Neural cell (in vitro differentiated cells): ENCODE results near the gene PRKCE. TPM values are rescaled to one million over a fixed set of nuclear protein-coding genes. Genes with fewer than 3 reads are reported as not detected.

Experiments used
- H2AFZ ChIP-seq: fragments of 200-600, 300-800 bp; sonication (generic), shearing (Covaris generic); 2 replicates; pipeline ENCODE4 v1.6.0; 2014; ENCODE audit warnings: low read depth, mild to moderate bottlenecking, antibody characterized with exemption, low read length, moderate library complexity
- H3F3A ChIP-seq: fragments of 200-600 bp; shearing (Covaris generic); 2 replicates; pipeline ENCODE4 v1.6.1; 2016; ENCODE audit warnings: mild to moderate bottlenecking, moderate library complexity, mixed read lengths, antibody characterized with exemption, low read length; ENCODE audit not compliant: insufficient read depth, poor library complexity, severe bottlenecking
- H3K27ac ChIP-seq: fragments of 200-600, 300-800 bp; sonication (generic), shearing (Covaris generic); 2 replicates; pipeline ENCODE4 v1.5.1; 2014; ENCODE audit warnings: mild to moderate bottlenecking, low read length, moderate library complexity
- H3K27me3 ChIP-seq: fragments of 300-800, 200-600 bp; sonication (generic), shearing (Covaris generic); 2 replicates; pipeline ENCODE4 v1.6.0; 2014; ENCODE audit warnings: mild to moderate bottlenecking, low read depth, low read length, moderate library complexity; ENCODE audit not compliant: insufficient read depth
- H3K36me3 ChIP-seq: fragments of 300-800, 200-600 bp; sonication (generic), shearing (Covaris generic); 2 replicates; pipeline ENCODE4 v1.5.1; 2014; ENCODE audit warnings: mild to moderate bottlenecking, antibody characterized with exemption, low read length, moderate library complexity; ENCODE audit not compliant: insufficient read depth
- H3K4me2 ChIP-seq: fragments of 300-800, 200-600 bp; sonication (generic), shearing (Covaris generic); 2 replicates; pipeline ENCODE4 v1.6.0; 2014; ENCODE audit warnings: mild to moderate bottlenecking, low read length
- H3K4me3 ChIP-seq: fragments of 300-800, 200-600 bp; sonication (generic), shearing (Covaris generic); 2 replicates; pipeline ENCODE4 v1.5.1; 2014; ENCODE audit warnings: mild to moderate bottlenecking, low read length, moderate library complexity
- H3K79me2 ChIP-seq: fragments of 200-600 bp; shearing (Covaris generic); replicated peaks from 2 replicates; pipeline ENCODE4 v1.6.0; 2014; ENCODE audit warnings: mild to moderate bottlenecking, low read length, moderate library complexity; ENCODE audit not compliant: insufficient read depth
- H3K9ac ChIP-seq: fragments of 300-800, 200-600 bp; sonication (generic), shearing (Covaris generic); 2 replicates; pipeline ENCODE4 v1.6.1; 2016; ENCODE audit warnings: mild to moderate bottlenecking, low read length, mixed read lengths
- H3K9me2 ChIP-seq: fragments of 200-600 bp; shearing (Covaris generic); 2 replicates; pipeline ENCODE4 v1.6.1; 2016; ENCODE audit warnings: mild to moderate bottlenecking, low read length, mixed read lengths; ENCODE audit not compliant: insufficient read depth
- H3K9me3 ChIP-seq: fragments of 200-600, 300-800 bp; sonication (generic), shearing (Covaris generic); 2 replicates; pipeline ENCODE4 v1.6.1; 2016; ENCODE audit warnings: mild to moderate bottlenecking, mixed run types, low read length, moderate library complexity, mixed read lengths
- H4K20me1 ChIP-seq: fragments of 200-600 bp; shearing (Covaris generic); 2 replicates; pipeline ENCODE4 v1.6.1; 2016; ENCODE audit warnings: mild to moderate bottlenecking, mixed run types; ENCODE audit not compliant: insufficient read depth
- CTCF ChIP-seq: fragments of 450-650 bp; IDR thresholded peaks from 2 replicates; pipeline ENCODE4 v1.5.1; 2014; ENCODE audit warnings: antibody characterized with exemption, mild to moderate bottlenecking, moderate library complexity; ENCODE audit not compliant: poor library complexity, severe bottlenecking
- EP300 ChIP-seq: fragments of 450-650 bp; conservative IDR thresholded peaks from 2 replicates; pipeline ENCODE4 v1.6.1; 2014; ENCODE audit warnings: antibody characterized with exemption, mild to moderate bottlenecking, moderate library complexity; ENCODE audit not compliant: poor library complexity, severe bottlenecking
- EZH2 ChIP-seq: fragments of 200-600, 300-800 bp; shearing (Covaris generic), sonication (generic); IDR thresholded peaks from 2 replicates; pipeline ENCODE4 v1.6.1; 2014; ENCODE audit warnings: antibody characterized with exemption, low read length, borderline replicate concordance, mild to moderate bottlenecking; ENCODE audit not compliant: insufficient read depth, poor library complexity, severe bottlenecking
- MXI1 ChIP-seq: fragments of 450-650 bp; conservative IDR thresholded peaks from 2 replicates; pipeline ENCODE4 v1.6.1; 2014; ENCODE audit warnings: antibody characterized with exemption, mild to moderate bottlenecking; ENCODE audit not compliant: poor library complexity, severe bottlenecking
- POLR2AphosphoS5 ChIP-seq: IDR thresholded peaks from 2 replicates; pipeline ENCODE4 v1.6.1; 2012
- RAD21 ChIP-seq: fragments of 450-650 bp; conservative IDR thresholded peaks from 2 replicates; pipeline ENCODE4 v1.6.1; 2014; ENCODE audit warnings: antibody characterized with exemption, mild to moderate bottlenecking, moderate library complexity
- SMC3 ChIP-seq: fragments of 450-650 bp; conservative IDR thresholded peaks from 2 replicates; pipeline ENCODE4 v1.6.1; 2014; ENCODE audit warnings: antibody characterized with exemption, mild to moderate bottlenecking, moderate library complexity; ENCODE audit not compliant: poor library complexity
- TAF1 ChIP-seq: IDR thresholded peaks from 2 replicates; pipeline ENCODE4 v1.6.1; 2012; ENCODE audit warnings: low read depth
- polyA plus RNA-seq: library from polyadenylated mRNA; depleted of rRNA; stranded (reverse); fragments of >200 nt; gene quantifications from 2 replicates; pipeline ENCODE4 v1.2.3, GENCODE V29; 2014
- TF ChIP-seq, protein P1 (sequence below): IDR thresholded peaks from 2 replicates; pipeline ENCODE4 v1.6.1; 2012; ENCODE audit warnings: borderline replicate concordance

PRKCE gene
- polyA plus RNA-seq, 1 donor from 2014 or later, result 5.4 TPM

DNA sequence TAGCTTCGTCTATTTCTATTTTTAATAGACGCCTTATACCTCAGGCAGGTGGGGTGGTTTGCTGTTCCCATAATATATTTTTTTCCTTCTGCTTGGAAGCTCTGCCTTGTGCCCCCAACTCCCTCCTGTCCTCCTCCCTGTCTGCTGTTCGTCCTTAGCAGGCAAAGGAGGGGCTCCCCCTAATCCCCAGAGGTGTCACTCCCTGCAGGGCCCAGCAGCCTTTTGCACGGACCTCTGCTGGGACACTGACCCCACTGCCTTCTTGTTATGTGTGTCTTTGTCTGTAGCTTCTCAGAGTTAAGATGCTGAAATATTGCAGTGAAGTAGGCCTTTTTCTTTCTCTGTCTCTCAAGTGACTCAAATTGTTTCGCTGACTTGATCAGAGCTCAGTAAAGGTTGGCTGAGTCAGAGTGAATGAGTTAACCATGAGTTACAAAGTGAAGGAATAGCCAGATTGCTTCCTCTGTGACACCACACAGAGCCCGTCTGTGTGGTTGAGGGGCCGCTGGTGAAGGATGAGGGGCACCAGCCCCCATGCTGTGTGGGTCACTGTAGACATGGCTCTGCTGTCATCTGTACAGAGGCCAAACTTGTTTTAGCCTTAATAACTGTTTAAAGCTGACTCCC is 47.7 kb downstream of the PRKCE start:
- H3K9ac ChIP-seq, result no peak overlapping the region
- no peak overlapping the region for H2AFZ ChIP-seq
- H3K4me2 ChIP-seq, result no peak overlapping the region
- H3K27ac ChIP-seq, result no peak overlapping the region
- no peaks in the 10 kb centered on the region for H3K9me3 ChIP-seq
- no peak for TF ChIP-seq CTCF
- no peak for TF ChIP-seq POLR2AphosphoS5
- no peaks in the 10 kb centered on the region for H3F3A ChIP-seq
- H4K20me1 ChIP-seq, result no peaks in the 10 kb centered on the region
- no peaks in the 10 kb centered on the region for H3K36me3 ChIP-seq
- H3K9me2 ChIP-seq, result no peaks in the 10 kb centered on the region
- H3K27me3 ChIP-seq, result no peaks in the 10 kb centered on the region
- no peak overlapping the region for H3K4me3 ChIP-seq
- no peaks in the 10 kb centered on the region for H3K79me2 ChIP-seq

DNA sequence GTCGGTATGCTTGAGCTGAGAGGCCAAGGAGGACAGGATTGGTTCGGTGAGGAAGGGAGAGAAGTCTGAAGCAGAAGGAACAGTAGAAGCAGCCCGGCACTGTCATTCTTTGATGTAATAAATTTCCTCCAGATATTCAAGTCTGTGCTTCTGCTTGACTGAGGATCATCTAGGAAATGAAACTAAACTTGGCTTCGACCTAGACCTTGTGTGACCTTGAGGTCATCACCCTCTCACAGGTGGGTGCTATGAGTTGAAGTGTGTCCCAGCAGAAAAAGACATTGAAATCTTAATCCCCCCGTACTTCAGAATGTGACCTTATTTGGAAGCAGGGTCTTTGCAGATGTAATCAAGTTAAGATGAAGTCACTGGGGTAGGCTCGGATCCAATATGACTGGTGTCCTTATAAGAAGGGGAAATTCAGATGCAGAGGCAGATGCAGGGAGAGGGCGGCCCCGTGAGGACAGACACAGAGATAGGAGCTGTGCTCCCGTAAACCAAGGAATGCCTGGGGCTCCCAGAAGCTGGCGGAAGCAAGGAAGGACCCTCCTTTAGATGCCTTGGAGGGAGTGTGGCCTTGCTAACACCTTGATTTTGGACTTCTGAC is 49.0 kb downstream of the PRKCE start:
- no peaks in the 10 kb centered on the region for H3K9me2 ChIP-seq
- H3K27me3 ChIP-seq, result no peaks in the 10 kb centered on the region
- H2AFZ ChIP-seq, result no peak overlapping the region
- TF ChIP-seq POLR2AphosphoS5, result no peak
- no peak for TF ChIP-seq MXI1
- TF ChIP-seq TAF1, result no peak
- TF ChIP-seq CTCF, result no peak
- TF ChIP-seq, protein P1, sequence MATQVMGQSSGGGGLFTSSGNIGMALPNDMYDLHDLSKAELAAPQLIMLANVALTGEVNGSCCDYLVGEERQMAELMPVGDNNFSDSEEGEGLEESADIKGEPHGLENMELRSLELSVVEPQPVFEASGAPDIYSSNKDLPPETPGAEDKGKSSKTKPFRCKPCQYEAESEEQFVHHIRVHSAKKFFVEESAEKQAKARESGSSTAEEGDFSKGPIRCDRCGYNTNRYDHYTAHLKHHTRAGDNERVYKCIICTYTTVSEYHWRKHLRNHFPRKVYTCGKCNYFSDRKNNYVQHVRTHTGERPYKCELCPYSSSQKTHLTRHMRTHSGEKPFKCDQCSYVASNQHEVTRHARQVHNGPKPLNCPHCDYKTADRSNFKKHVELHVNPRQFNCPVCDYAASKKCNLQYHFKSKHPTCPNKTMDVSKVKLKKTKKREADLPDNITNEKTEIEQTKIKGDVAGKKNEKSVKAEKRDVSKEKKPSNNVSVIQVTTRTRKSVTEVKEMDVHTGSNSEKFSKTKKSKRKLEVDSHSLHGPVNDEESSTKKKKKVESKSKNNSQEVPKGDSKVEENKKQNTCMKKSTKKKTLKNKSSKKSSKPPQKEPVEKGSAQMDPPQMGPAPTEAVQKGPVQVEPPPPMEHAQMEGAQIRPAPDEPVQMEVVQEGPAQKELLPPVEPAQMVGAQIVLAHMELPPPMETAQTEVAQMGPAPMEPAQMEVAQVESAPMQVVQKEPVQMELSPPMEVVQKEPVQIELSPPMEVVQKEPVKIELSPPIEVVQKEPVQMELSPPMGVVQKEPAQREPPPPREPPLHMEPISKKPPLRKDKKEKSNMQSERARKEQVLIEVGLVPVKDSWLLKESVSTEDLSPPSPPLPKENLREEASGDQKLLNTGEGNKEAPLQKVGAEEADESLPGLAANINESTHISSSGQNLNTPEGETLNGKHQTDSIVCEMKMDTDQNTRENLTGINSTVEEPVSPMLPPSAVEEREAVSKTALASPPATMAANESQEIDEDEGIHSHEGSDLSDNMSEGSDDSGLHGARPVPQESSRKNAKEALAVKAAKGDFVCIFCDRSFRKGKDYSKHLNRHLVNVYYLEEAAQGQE, result no peak
- no peak for TF ChIP-seq SMC3
- no peak for TF ChIP-seq EZH2
- no peak for TF ChIP-seq RAD21
- TF ChIP-seq EP300, result no peak
- H3K79me2 ChIP-seq, result no peaks in the 10 kb centered on the region
- H3K4me2 ChIP-seq, result no peak overlapping the region
- H3K9me3 ChIP-seq, result no peaks in the 10 kb centered on the region
- no peak overlapping the region for H3K4me3 ChIP-seq
- H3F3A ChIP-seq, result no peaks in the 10 kb centered on the region
- no peaks in the 10 kb centered on the region for H3K36me3 ChIP-seq
- no peak overlapping the region for H3K27ac ChIP-seq
- no peak overlapping the region for H3K9ac ChIP-seq
- no peaks in the 10 kb centered on the region for H4K20me1 ChIP-seq
